Renal cortical epithelial cell (primary cell): ENCODE data around the gene RPL12. TPM values are rescaled to one million over a fixed set of nuclear protein-coding genes. Genes with fewer than 3 reads are reported as not detected.
A peak's percentile ranks its signal among the peaks of the same experiment; 100 is the strongest.

Experiments
- DNase-seq: peaks from one replicate; pipeline ENCODE4 v3.0.0-alpha.2; 2011; ENCODE audit warnings: low read depth
- total RNA-seq: library from RNA; depleted of rRNA; stranded (reverse); fragments of >200 nt; gene quantifications from 2 replicates; pipeline ENCODE4 v1.2.3, GENCODE V29; 2014

RPL12 gene
- total RNA-seq, 1 donor from 2014 or later, result 1,410 TPM

- DNase-seq, result no peak
Observed at GRCh38 chr9:127438394-127438793, 12.8 kb downstream of the RPL12 start.

DNA sequence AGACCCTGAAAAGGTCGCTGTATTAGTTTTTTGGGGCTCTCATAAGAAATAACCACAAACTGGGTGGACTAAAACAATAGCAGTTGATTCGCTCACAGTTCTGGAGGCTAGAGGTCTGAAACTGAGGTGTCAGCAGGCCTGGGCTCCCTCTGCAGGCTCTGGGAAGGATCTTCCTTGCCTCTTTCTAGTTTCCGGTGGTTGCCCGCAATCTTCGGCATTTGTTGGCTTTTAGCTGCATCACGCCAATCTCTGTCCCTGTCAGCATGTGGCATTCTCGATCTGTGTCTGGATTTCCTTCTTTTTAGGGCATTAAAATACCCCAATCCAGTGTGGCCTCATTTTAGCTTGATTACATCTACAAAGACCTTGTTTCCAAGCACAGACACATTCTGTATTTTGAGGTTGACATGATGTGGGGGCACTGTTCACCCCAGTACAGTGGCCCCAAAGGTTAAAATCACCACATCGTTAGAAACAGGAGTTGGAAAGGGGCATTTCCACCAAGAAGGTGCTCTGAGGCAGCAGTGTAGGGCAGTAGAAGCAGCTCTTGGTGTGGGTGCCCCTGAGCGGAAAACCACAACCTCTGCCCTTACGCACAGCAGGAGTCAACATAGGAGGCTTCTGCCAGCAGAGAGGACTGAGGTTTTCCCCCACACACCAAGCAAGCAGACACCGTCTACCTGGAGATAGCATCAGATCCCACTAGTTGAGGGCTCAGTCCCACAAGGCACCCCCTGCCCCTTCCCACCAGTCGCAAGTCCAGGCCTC, 13.5 kb downstream of the RPL12 start:
- DNase-seq, result no peak

DNA sequence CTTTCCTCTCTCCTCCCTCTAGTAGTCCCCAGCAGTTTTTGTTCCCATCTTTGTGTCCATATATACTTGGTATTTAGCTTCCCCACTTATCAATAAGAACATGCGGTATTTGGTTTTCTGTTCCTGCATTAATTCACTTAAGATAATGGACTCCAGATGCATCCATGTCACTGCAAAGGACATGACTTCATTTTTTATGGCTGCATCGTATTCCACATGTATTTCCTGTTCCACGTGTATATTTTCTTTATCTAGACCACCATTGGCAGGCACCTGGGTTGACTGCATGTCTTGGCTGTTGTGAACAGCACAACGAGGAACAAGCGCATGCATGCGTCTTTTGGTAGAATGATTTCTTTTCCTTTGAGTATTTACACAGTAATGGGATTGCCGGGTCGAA, 20.8 kb downstream of the RPL12 start:
- no peak for DNase-seq

GRCh38 chr9:127428348-127428747, 22.9 kb downstream of the RPL12 start:
- no peak for DNase-seq

DNA sequence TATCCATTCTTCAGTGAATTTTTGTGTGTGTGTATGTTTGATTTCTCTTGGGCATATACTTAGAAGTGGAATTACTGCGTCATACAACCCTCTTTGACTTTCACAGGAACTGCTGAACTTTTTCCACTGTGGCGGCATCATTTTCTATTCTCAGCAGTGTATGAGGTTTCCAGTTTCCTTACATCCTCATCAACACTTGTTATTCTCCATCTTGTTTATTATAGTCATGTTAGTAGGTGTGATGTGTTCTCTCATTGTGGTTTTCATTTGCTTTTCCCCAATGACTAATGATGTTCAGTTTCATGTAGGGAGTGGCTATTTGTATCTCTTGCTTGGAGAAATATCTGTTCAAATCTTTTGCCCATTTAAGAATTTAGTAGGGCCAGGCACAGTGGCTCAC, 24.4 kb downstream of the RPL12 start:
- DNase-seq, result no peak

- DNase-seq, result no peak
Observed at GRCh38 chr9:127424676-127424999, 26.6 kb downstream of the RPL12 start.

DNA sequence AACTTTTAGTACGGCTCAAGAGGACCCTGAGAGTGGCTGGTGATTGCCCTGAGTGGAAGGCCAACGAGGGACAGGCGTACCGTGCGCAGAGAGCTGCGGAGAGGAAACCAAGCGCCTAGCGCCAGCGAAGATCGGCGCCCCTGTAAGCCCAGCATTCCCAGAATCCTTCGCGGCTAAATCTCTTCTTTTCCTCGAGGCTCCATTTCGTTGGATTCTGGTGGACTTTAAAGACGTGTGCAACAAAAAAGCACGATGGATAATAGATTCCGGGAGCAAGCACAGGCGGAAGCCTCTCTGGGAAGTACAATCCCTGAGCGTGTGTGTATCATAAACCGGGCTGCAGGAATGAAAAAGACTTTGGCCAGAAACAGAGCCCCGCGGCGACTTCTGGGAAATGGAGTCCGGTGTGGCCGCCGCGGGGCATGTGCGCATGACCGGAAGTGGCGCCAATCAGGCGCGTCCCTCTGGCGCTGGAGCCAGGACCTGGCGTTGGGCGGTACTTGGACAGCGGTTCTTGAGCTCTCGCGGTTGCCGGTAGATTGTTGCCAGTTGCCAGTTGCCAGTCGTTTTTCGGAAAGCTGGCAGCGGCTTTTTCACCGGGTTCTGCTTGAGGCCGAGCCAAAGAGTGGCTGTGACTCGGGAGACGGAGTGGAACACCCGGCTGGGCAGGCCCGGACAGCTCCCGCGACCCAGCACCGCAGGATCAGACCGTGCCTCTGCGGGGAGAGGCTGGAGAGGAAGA, 27.1 kb downstream of the RPL12 start, which contains the start of gene ZNF79:
Gene ZNF79, plus strand, starts transcription at position 449 of the 742 bp plus-strand sequence. CDS start 406 bp downstream, outside the sequence.
- peak; percentile 86 for DNase-seq

GRCh38 chr9:127423476-127423933, 27.7 kb downstream of the RPL12 start:
- no peak for DNase-seq

GRCh38 chr9:127422787-127423186, 28.4 kb downstream of the RPL12 start:
- no peak for DNase-seq

DNA sequence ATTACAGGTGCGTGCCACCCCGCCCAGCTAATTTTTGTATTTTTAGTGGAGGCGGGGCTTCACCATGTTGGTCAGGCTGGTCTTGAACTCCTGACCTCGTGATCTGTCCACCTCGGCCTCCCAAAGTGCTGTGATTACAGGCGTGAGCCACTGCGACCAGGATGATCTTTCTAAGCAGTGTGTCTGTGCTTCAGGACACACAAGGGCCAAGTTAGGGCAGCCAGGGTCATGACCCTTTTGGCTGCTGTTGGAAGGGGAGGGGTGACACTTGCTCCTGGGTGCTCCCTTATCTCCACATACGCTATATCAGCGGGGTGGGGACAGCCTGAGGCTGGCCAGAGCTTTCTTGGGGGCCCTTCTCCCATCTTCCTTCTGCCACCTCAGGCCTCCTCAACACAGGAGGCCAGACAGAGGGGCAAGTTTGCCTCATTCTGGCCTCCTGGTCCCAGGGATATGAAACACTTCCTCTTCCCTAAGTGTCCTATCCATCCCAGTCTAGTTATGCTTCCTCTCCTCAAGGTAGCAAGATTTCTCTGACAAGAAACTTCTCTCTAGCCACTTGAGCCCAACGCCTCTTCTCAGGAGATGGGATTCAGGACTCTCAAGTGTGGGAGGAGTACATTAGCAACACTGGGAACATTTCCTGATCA, 28.9 kb downstream of the RPL12 start:
- DNase-seq, result no peak

GRCh38 chr9:127421057-127421456, 30.1 kb downstream of the RPL12 start:
- no peak for DNase-seq

- no peak for DNase-seq
Observed at GRCh38 chr9:127419348-127419747, 31.9 kb downstream of the RPL12 start.

DNA sequence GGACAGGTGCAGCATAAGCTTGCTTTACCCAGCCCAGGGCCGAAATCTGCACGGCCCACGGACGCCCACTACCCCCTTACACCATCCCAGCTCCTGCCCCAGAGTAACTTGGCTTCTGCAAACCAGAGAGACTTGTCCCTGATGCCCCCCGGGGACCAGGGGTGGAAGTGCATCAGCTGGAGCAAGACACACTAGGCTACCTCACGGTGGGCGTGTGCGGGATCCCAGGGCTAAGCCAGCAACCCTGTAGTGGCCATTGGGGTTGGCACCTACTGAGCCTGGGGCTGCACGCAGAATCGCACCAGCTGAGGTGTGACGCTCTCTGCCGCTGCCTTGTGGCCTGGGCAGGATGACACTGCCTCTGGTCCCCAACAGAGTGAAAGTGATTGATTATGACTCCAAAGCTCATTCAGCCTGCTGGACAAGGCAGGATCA, 33.2 kb downstream of the RPL12 start:
- no peak for DNase-seq

- DNase-seq, result no peak
Observed at GRCh38 chr9:127417131-127418036, 33.8 kb downstream of the RPL12 start.

DNA sequence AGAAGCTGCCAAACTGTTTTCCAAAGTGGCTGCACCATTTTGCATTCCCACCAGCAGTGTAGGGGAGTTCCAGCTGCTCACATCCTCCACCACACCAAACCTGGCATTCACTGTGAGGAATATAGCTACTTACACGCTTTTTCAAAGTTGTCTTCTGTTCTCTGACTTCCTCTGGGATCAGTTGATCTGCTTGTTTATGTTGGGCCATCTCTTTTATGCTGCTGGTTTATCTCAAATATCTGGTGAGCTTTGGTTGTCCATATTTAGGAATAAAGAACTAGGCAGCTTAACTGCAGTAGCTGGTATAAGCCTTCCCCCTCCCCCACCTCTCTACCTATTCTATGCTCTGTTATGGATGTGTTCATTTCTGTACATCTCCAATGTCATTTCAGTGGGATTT, 35.5 kb downstream of the RPL12 start:
- no peak for DNase-seq

DNA sequence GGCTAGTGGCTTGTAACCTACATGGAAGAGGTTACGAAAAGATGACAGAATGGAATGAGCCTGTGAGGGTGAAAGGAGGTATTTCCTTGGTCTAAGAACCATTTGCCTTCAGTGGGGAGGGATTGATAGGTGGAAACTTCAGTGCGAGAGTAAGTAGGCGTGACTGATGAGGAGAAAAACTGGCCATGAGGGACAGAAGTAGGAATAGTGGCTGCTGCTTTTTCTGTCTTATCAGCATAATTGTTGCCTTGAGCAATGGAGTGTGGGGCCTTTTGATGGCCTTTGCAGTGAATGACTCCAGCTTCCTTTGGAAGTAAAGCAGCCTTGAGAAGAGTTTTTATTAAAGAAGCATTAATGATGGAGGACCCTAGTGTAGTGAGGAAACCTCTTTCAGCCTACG, 36.1 kb downstream of the RPL12 start:
- DNase-seq, result no peak

DNA sequence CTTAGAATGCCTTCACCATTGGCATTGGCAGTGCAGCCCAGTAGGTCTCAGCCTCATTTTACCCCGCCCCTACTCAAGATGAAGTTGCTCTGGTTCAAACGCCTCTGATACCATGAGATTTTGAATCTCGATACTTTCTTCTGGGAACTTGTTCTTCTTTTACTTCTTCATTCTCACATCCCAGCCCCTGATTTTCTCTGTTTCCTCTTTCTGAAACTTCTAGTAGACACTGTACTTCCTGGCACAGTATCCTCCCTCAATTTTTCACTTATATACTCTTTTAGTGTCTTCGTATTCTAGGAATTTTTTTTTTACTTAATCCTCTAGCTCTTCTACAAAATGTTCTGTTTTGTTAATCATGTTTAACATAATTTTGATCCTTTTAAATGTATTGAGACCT, 40.1 kb downstream of the RPL12 start:
- DNase-seq, result no peak

- DNase-seq, result no peak
Observed at GRCh38 chr9:127407492-127407843, 43.7 kb downstream of the RPL12 start.

DNA sequence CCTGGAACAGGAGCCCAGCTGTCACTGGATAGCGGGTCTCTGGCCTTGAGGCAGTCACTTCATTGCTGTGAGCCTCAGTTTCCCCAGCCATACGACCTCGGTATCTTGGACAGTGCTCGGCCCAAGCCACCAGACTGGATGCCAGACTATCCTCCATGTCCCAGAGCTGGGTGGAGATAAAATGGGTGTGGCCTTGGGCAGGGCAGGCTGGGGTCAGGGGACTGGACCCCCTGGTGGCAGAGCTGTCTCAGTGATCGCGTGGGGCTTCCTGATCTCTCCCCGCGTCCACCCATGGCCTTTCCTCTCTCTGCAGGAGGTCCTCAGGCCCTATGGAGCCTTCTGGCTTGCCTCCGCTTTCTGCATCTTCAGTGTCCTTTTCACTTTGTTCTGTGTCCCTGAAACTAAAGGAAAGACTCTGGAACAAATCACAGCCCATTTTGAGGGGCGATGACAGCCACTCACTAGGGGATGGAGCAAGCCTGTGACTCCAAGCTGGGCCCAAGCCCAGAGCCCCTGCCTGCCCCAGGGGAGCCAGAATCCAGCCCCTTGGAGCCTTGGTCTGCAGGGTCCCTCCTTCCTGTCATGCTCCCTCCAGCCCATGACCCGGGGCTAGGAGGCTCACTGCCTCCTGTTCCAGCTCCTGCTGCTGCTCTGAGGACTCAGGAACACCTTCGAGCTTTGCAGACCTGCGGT, 44.3 kb downstream of the RPL12 start:
- no peak for DNase-seq

DNA sequence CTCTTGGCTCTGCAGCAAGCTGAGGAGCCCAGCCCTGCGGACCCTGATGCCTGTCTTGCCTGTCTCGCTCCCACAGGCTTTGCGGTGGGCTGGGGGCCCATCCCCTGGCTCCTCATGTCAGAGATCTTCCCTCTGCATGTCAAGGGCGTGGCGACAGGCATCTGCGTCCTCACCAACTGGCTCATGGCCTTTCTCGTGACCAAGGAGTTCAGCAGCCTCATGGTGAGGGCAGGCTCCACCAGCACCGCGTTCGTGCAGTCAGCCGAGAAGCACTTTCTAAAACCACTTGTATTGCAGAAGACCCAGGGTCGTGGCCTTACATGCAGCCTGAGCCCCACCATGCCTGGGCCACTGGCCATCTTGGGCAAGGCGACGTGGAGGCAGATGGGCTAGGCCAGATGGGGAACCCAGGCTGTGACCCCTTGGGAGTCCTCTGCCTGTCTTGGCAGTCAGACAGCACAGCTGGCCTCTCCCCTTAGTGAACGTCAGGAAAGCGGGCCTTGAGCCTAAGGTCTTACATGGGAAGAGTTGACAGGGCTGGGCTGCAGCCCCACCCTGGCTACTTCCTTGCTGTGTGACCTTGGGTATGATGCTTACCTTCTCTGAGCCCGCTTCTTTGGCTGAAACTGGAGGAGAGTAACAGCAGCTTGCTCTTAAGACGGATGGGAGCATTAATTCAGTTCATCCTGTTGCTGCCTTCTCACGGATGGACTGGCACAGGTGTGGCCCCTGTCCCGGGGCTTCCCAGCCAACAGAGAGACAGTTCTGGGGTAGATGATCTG, 45.7 kb downstream of the RPL12 start:
- no peak for DNase-seq
